ENCODE data around the gene LRRC4C. TPM values are rescaled to one million over a fixed set of nuclear protein-coding genes. Genes with fewer than 3 reads are reported as not detected.

LRRC4C gene
- total and polyA plus RNA-seq, 4 donors, result 0.10 to 0.93 (median 0.30) TPM

DNA sequence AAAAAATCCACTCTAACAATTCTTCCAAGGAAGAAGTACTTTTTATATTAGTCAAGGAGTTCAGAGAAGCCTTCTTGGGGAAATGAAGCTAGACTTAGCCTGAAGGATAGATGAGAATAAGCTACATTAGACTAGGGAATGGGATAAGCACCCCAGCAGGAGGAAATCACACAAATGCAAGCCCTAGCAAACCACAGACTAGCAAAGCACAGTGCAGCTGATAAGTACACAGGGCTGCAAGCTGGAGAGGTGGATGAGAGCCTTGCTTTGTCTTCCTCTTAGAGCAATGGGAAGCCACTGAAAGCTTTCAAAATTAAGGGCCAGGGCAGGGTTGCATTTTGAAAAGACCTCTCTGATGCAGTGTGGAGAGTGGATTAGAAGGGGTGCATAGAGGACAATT lies 946.2 kb downstream of the LRRC4C start:
- no peak overlapping the region for H3K27ac ChIP-seq (ENCODE audit: low read depth in 1 of 2, low read length in 2 of 2)
- H3K4me3 ChIP-seq (ENCODE audit: low read depth in 1 of 3, low read length in 3 of 3), result no peak overlapping the region
- H3K27me3 ChIP-seq (ENCODE audit: control insufficient read depth in 4 of 4, insufficient read depth in 4 of 4, low read length in 3 of 4), result no peaks in the 10 kb centered on the region
- TF ChIP-seq, protein P1, sequence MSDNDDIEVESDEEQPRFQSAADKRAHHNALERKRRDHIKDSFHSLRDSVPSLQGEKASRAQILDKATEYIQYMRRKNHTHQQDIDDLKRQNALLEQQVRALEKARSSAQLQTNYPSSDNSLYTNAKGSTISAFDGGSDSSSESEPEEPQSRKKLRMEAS (IDR thresholded peaks at IDR 0.05), result no peak
- H3K9ac ChIP-seq (ENCODE audit: low read depth in 1 of 2, low read length in 2 of 2), result no peak overlapping the region
- no peaks in the 10 kb centered on the region for H3K36me3 ChIP-seq (ENCODE audit: control insufficient read depth in 4 of 4, insufficient read depth in 3 of 4, low read depth in 1 of 4, low read length in 3 of 4)
- H3K9me3 ChIP-seq (ENCODE audit: control insufficient read depth in 4 of 4, low read length in 3 of 4), result no peaks in the 10 kb centered on the region
- DNase-seq (ENCODE audit: low spot score), result no peak
- H3K4me1 ChIP-seq (ENCODE audit: control insufficient read depth in 4 of 4, insufficient read depth in 4 of 4, low read length in 3 of 4), result peaks cover 0 to 26% (median 15%) of the 10 kb centered on the region in 4 donors

DNA sequence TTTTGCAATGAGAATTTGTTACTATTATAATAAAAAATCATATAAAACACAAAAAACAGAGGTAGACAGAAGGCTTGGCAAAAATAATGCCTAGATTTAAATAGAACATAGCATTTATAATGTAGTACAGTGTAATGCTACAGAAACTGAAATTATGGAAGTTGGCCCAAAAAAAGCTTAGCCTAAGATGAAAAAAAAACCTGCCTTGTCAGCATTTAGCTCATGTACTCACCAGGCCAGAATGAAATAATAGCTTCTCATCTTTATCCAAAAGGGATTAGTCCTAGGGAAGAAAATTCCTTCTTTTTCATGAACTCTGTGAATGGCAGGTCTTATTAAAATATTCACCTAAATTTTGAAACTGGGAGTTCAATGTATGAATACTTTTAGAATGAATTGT lies 951.1 kb downstream of the LRRC4C start:
- no peak for DNase-seq (ENCODE audit: low spot score)
- H3K36me3 ChIP-seq (ENCODE audit: control insufficient read depth in 4 of 4, insufficient read depth in 3 of 4, low read depth in 1 of 4, low read length in 3 of 4), result no peaks in the 10 kb centered on the region
- peaks cover 0 to under 1% (median under 1%) of the 10 kb centered on the region in 4 donors for H3K4me1 ChIP-seq (ENCODE audit: control insufficient read depth in 4 of 4, insufficient read depth in 4 of 4, low read length in 3 of 4)
- H3K27me3 ChIP-seq (ENCODE audit: control insufficient read depth in 4 of 4, insufficient read depth in 4 of 4, low read length in 3 of 4), result no peaks in the 10 kb centered on the region
- H3K9ac ChIP-seq (ENCODE audit: low read depth in 1 of 2, low read length in 2 of 2), result no peak overlapping the region
- no peak overlapping the region for H3K4me3 ChIP-seq (ENCODE audit: low read depth in 1 of 3, low read length in 3 of 3)
- H3K9me3 ChIP-seq (ENCODE audit: control insufficient read depth in 4 of 4, low read length in 3 of 4), result no peaks in the 10 kb centered on the region
- no peak overlapping the region for H3K27ac ChIP-seq (ENCODE audit: low read depth in 1 of 2, low read length in 2 of 2)
- no peak for TF ChIP-seq EGR1 (IDR thresholded peaks at IDR 0.05; ENCODE audit: low read depth in 2 of 2)

DNA sequence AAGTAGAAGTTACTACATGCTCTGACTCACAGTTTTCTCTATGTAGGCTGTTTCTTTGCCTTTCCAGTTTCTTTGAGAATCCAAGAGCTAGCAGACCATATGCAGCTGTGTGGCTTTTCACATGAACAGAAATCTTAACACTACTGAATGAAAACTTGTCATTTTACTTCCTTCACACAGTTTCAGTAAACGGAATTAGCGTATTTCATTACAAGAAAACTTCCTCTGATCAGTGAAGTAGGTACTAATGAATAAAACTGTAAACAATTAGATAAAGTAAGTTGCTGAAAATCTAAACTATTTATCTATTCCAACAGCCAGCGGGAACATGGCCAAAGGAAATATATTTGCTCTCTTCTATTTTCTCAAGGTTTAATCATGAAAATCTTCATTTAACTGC lies 953.2 kb downstream of the LRRC4C start:
- no peak overlapping the region for H3K27ac ChIP-seq (ENCODE audit: low read depth in 1 of 2, low read length in 2 of 2)
- 84% methylated on average over 3 of the region's 3 CpGs for WGBS
- no peaks in the 10 kb centered on the region for H3K36me3 ChIP-seq (ENCODE audit: control insufficient read depth in 4 of 4, insufficient read depth in 3 of 4, low read depth in 1 of 4, low read length in 3 of 4)
- DNase-seq (ENCODE audit: low spot score), result no peak
- H3K27me3 ChIP-seq (ENCODE audit: control insufficient read depth in 4 of 4, insufficient read depth in 4 of 4, low read length in 3 of 4), result no peaks in the 10 kb centered on the region
- no peaks in the 10 kb centered on the region for H3K9me3 ChIP-seq (ENCODE audit: control insufficient read depth in 4 of 4, low read length in 3 of 4)
- H3K4me1 ChIP-seq (ENCODE audit: control insufficient read depth in 4 of 4, insufficient read depth in 4 of 4, low read length in 3 of 4), result no peaks in the 10 kb centered on the region
- no peak for TF ChIP-seq RXRA (IDR thresholded peaks at IDR 0.05)
- no peak for TF ChIP-seq FOXA1 (IDR thresholded peaks at IDR 0.05)
- TF ChIP-seq, protein P2, sequence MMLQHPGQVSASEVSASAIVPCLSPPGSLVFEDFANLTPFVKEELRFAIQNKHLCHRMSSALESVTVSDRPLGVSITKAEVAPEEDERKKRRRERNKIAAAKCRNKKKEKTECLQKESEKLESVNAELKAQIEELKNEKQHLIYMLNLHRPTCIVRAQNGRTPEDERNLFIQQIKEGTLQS (IDR thresholded peaks at IDR 0.05), result no peak
- TF ChIP-seq SP1 (IDR thresholded peaks at IDR 0.05), result no peak
- no peak for TF ChIP-seq HNF4G (IDR thresholded peaks at IDR 0.05)
- TF ChIP-seq HNF4A (conservative IDR thresholded peaks at IDR 0.05), result no peak
- TF ChIP-seq, protein P1 (IDR thresholded peaks at IDR 0.05), result no peak
- TF ChIP-seq GABPA (IDR thresholded peaks at IDR 0.05 in 1 of 2, conservative IDR thresholded peaks at IDR 0.05 in 1 of 2), result no peak
- TF ChIP-seq, protein P3, sequence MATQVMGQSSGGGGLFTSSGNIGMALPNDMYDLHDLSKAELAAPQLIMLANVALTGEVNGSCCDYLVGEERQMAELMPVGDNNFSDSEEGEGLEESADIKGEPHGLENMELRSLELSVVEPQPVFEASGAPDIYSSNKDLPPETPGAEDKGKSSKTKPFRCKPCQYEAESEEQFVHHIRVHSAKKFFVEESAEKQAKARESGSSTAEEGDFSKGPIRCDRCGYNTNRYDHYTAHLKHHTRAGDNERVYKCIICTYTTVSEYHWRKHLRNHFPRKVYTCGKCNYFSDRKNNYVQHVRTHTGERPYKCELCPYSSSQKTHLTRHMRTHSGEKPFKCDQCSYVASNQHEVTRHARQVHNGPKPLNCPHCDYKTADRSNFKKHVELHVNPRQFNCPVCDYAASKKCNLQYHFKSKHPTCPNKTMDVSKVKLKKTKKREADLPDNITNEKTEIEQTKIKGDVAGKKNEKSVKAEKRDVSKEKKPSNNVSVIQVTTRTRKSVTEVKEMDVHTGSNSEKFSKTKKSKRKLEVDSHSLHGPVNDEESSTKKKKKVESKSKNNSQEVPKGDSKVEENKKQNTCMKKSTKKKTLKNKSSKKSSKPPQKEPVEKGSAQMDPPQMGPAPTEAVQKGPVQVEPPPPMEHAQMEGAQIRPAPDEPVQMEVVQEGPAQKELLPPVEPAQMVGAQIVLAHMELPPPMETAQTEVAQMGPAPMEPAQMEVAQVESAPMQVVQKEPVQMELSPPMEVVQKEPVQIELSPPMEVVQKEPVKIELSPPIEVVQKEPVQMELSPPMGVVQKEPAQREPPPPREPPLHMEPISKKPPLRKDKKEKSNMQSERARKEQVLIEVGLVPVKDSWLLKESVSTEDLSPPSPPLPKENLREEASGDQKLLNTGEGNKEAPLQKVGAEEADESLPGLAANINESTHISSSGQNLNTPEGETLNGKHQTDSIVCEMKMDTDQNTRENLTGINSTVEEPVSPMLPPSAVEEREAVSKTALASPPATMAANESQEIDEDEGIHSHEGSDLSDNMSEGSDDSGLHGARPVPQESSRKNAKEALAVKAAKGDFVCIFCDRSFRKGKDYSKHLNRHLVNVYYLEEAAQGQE (IDR thresholded peaks at IDR 0.05), result no peak
- TF ChIP-seq, protein P4, sequence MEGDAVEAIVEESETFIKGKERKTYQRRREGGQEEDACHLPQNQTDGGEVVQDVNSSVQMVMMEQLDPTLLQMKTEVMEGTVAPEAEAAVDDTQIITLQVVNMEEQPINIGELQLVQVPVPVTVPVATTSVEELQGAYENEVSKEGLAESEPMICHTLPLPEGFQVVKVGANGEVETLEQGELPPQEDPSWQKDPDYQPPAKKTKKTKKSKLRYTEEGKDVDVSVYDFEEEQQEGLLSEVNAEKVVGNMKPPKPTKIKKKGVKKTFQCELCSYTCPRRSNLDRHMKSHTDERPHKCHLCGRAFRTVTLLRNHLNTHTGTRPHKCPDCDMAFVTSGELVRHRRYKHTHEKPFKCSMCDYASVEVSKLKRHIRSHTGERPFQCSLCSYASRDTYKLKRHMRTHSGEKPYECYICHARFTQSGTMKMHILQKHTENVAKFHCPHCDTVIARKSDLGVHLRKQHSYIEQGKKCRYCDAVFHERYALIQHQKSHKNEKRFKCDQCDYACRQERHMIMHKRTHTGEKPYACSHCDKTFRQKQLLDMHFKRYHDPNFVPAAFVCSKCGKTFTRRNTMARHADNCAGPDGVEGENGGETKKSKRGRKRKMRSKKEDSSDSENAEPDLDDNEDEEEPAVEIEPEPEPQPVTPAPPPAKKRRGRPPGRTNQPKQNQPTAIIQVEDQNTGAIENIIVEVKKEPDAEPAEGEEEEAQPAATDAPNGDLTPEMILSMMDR (IDR thresholded peaks at IDR 0.05; ENCODE audit: low read depth, low read length, missing input control), result no peak
- TF ChIP-seq EGR1 (IDR thresholded peaks at IDR 0.05; ENCODE audit: low read depth in 2 of 2), result no peak
- no peak for TF ChIP-seq JUND (IDR thresholded peaks at IDR 0.05)
- TF ChIP-seq RAD21 (IDR thresholded peaks at IDR 0.05), result no peak
- TF ChIP-seq YY1 (IDR thresholded peaks at IDR 0.05), result no peak
- H3K4me3 ChIP-seq (ENCODE audit: low read depth in 1 of 3, low read length in 3 of 3), result no peak overlapping the region
- no peak overlapping the region for H3K9ac ChIP-seq (ENCODE audit: low read depth in 1 of 2, low read length in 2 of 2)

All from liver (tissue), 9 donors.